Dermis blood vessel endothelial cell (primary cell): ENCODE data around the gene SOWAHB. TPM values are rescaled to one million over a fixed set of nuclear protein-coding genes. Genes with fewer than 3 reads are reported as not detected.
A peak's percentile ranks its signal among the peaks of the same experiment; 100 is the strongest.
"Not testable (repeated sequence)": the region's sequence is repeated elsewhere in the genome, so short reads cannot be mapped to it uniquely, and the experiment has no call there.

Experiments used
- DNase-seq: peaks from one replicate; pipeline ENCODE4 v3.0.0; 2010
- total RNA-seq: library from RNA; depleted of rRNA; stranded (reverse); fragments of >200 nt; gene quantifications from 2 replicates; pipeline ENCODE4 v1.2.3, GENCODE V29; 2014

Gene SOWAHB
- total RNA-seq, 1 donor from 2014 or later, result under 0.01 TPM

GRCh38 chr4:76895619-76896018, 2.3 kb downstream of the SOWAHB start:
- no peak for DNase-seq

DNA sequence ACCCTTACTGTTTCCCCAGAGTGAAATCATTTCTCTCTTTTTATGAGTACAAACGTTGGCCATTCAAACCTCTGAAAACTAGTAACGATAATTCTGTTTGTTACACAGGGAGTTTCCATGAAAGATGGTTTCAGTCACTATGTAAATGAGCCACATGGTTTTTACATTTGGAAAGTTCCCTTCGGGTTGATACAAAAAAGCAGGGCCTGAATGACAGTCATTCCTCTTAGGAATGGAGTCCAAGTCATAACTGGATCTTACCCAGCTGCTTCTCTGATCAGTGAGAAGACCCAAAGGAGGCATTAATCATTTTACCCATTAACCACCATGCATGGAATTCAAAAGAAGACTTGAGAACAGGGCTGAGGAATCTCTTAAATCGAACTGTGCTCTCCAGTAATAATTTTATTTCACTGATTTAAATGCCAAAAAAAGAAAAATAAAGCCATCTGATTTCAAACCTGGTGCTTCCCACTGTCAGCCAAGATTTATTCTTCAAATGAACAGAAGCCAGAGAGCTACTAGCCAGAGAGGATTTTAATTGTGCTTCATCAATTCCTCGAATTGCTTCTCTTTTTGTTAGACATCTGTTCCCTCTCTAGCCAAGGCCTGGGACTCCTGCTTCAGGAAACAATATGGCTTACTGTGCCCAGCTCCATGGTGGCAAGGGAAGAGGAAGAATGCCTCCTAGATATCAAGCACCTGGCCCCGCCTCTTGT, 3.2 kb downstream of the SOWAHB start:
- no peak for DNase-seq

DNA sequence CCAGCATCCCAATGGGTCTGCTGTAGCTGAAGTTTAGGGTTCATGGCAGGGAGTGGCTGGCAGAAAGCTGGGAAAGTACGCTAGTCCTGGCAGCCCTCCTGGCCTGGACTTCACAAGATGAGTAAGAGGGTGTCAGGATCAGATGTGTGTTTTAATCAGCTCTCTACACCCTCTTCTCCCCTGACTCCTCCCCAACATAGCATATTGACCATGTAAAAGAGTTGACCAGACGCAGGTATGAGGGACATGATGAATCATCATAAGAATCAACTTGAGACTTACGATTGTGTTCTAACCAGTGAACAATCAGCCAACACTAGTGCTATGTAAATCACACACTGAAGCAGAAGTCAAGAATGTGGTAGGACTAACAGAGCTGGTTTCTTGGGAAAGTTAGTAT, 5.3 kb downstream of the SOWAHB start:
- no peak for DNase-seq

- DNase-seq, result no peak
Observed at GRCh38 chr4:76892001-76892400, 5.9 kb downstream of the SOWAHB start.

DNA sequence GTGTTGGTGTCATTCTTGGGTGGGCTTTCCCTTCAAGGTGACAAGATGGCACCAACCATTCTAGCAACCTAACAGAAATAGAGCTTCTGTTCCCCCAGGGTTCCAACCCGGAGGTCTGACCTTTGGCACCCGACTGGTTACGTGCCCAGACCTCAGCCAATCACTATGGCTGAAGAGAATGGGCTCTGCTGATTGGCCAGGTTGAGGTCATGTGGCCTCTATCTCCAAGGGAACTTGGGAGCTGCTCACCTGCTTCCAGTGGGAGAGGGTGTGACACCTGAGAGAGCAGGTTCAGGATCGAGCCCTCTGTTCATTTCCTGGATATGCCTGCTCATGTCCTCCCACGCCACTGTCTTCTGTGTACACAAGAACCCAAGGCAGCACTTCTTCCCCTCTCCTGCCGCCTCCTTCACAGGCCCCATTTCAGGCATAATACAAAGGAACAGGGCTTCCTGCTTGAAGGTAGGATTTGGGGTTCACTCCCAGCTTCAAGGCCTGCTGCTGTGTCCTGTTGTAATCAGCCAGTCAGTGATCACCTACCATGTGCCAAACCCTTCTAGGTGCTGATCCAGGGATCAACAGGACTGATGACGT, 11.0 kb downstream of the SOWAHB start:
- no peak for DNase-seq

DNA sequence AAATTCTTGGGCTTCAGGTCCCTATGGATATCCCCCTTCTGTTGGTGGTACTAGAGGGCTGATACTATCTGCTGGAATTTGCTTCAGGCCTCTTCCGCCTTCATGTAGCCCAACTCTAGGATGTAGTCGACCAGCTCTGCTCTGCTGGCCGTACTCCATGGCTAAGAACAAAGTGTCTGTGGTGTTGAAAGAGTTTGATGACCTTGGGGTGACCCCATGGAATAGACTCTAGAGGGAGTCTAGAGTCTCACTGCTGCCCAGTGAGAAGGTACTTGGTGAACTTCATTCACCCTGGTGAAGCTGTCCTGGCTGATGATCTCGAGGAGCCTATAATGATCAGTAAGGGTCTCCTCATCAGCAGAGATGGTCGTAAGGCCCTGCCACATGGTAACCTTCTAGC, 11.7 kb downstream of the SOWAHB start:
- DNase-seq, result no peak

GRCh38 chr4:76883147-76883546, 14.8 kb downstream of the SOWAHB start:
- peak; percentile 89 for DNase-seq

DNA sequence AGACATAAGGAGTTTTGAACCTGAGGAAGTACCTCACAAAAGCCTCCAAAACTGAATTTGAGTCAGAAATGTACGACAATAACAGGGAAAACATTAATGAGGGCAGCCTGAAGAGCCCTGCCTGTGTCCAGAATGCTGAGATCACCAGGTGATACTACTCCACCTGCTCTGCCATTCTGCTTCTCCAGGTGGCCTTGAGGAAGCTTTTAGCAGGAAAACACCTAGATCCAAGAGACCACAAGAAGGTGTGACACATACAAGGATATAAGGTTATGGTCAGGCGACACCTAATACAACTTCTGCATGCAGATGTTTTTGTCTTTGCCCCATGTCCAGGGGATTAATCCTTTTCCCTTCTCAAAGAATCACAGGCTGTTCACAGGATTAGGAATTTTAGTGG, 15.3 kb downstream of the SOWAHB start:
- DNase-seq, result no peak

DNA sequence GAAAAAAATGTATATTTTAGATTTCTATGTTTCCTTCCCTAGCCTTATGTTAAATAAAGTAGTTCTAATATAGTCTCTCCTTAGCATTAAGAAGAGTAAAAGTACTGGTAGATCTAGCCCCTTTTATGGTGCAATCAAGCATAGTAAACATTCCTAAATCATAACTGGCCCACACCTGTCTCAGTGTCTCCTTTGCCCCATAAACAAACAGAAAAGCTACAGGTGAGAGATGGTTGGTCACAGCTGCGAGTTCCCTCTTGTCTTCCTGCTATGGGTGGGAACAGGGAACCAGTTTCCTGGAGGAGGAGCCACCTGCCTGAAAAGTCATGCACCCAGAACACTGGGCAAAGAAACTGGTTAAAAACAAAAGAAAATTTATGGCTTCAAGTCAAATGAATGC, 16.6 kb downstream of the SOWAHB start:
- DNase-seq, result no peak

GRCh38 chr4:76879731-76880364, 18.1 kb downstream of the SOWAHB start:
- DNase-seq, result no peak

- not testable (repeated sequence) for DNase-seq
Observed at GRCh38 chr4:76878641-76879165, 19.2 kb downstream of the SOWAHB start.

GRCh38 chr4:76874176-76874575, 23.8 kb downstream of the SOWAHB start:
- no peak for DNase-seq

DNA sequence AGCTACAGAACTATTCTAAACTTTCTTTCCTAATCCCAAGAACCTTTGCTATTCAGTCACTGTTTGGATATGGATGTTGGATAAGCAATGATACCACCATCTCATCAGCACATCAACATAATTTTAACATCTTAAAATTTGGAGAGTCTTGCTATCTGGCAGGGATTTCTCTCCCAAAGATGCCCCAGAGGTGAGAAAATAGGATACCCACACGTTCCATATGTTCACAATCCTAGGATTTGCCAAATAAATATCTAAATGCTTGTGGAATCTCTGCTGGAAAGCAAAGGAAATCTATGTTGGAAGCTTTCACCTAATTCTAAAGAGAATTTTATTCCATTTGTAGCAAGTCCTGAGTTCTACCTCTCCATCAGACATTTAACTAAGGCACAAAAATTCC, 24.4 kb downstream of the SOWAHB start:
- no peak for DNase-seq

DNA sequence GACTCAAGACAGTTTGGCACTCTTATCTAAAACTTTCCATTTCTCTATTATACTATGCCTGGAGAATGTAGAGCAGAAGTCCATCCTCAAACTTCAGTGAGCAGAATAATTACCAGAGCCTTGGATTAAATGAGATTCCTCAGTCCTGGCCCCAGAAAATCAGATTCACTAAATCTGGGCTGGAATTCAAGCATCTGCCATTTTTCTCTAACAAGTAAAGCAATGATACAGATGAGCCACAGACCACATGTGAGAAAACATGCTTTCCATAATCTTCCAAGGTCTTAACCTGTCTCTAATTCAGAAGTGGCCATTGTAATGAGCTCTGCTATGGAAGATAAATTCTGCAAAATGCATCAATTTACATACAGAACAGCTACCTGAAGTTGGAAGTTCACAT, 25.4 kb downstream of the SOWAHB start:
- DNase-seq, result no peak

- not testable (repeated sequence) for DNase-seq
Observed at GRCh38 chr4:76868780-76869179, 29.2 kb downstream of the SOWAHB start.

- no peak for DNase-seq
Observed at GRCh38 chr4:76867880-76868655, 29.9 kb downstream of the SOWAHB start.

- DNase-seq, result no peak
Observed at GRCh38 chr4:76867377-76867776, 30.6 kb downstream of the SOWAHB start.

- DNase-seq, result no peak
Observed at GRCh38 chr4:76866641-76867040, 31.3 kb downstream of the SOWAHB start.

- no peak for DNase-seq
Observed at GRCh38 chr4:76858319-76858718, 39.6 kb downstream of the SOWAHB start.

DNA sequence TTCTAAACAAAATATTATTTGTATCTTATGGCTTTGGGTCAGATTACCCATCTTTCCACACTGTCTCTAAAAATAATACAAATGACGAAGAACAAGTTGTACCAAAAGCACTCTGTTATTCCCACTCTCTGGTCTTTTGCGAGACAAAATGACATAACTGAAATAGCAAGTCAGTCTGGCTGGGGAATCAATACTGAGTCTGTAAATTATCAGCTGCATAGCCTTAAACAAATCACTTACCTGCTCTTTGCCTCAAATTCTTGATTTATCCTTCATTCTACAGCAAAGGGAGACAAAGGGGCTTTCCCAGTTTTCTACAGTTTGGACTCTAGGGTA, 40.9 kb downstream of the SOWAHB start:
- no peak for DNase-seq

GRCh38 chr4:76856243-76857073, 41.5 kb downstream of the SOWAHB start:
- peak; percentile 3 for DNase-seq

DNA sequence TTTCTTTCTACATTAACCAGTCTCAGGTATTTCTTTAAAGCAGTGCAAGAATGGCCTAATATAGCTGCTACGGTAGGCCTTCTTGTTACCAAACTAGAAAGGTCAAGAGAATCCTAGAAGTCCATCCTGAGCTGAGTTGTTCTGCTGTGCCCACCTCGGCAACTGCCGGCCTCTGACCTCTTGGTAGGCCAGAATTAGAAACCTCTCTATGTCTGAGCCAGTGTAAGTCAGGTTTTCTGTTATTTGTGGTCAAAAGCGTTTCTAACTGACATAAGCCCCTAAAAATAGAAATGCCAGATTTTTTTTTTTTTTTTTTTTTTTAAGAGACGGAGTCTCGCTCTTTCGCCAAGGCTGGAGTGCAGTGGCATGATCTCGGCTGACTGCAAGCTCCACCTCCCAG, 43.1 kb downstream of the SOWAHB start:
- no peak for DNase-seq
